HepG2 (cell line): ENCODE data around the gene EEF1AKMT4. TPM values are rescaled to one million over a fixed set of nuclear protein-coding genes. Genes with fewer than 3 reads are reported as not detected.

Experiments
- AGO1 ChIP-seq: fragments of 200-400 bp; formaldehyde crosslinking; IDR thresholded peaks from 2 replicates; pipeline ENCODE4 v1.6.1; 2017; ENCODE audit warnings: mild to moderate bottlenecking, low read depth, low read length, moderate library complexity; ENCODE audit not compliant: poor library complexity, severe bottlenecking
- AHR ChIP-seq: IDR thresholded peaks from 2 replicates; pipeline ENCODE4 v1.6.1; 2018; ENCODE audit warnings: missing genetic modification reagents, missing compliant biosample characterization
- EP300 ChIP-seq, 3 experiments: sonication (generic) in 1 of 3; formaldehyde crosslinking in 1 of 3; IDR thresholded peaks; 2 replicates each; pipeline versions ENCODE4 v1.5.1 to v1.6.1; 2011 to 2020; ENCODE audit warnings: low read depth in 2 of 3, low read length in 2 of 3, borderline replicate concordance in 1 of 3, improper control_type of control experiment in 1 of 3, mild to moderate bottlenecking in 1 of 3, missing genetic modification reagents in 1 of 3, moderate library complexity in 1 of 3
- FOXP1 ChIP-seq, 2 experiments: fragments of 450-650 bp in 1 of 2; IDR thresholded peaks; 2 replicates each; pipeline ENCODE4 v1.6.1; 2017 to 2018; ENCODE audit warnings: antibody characterized with exemption in 1 of 2
- GFI1 ChIP-seq: sonication (generic); formaldehyde crosslinking; IDR thresholded peaks from 2 replicates; pipeline ENCODE4 v1.5.0; 2020; ENCODE audit warnings: missing genetic modification reagents, mild to moderate bottlenecking, borderline replicate concordance
- ISX ChIP-seq: sonication (generic); formaldehyde crosslinking; conservative IDR thresholded peaks from 2 replicates; pipeline ENCODE4 v1.5.0; 2020; ENCODE audit warnings: missing genetic modification reagents
- LBX2 ChIP-seq: sonication (generic); formaldehyde crosslinking; IDR thresholded peaks from 2 replicates; pipeline ENCODE4 v1.5.0; 2020; ENCODE audit warnings: missing genetic modification reagents, mild to moderate bottlenecking, borderline replicate concordance
- PBX3 ChIP-seq: sonication (generic); formaldehyde crosslinking; IDR thresholded peaks from 2 replicates; pipeline ENCODE4 v1.8.1; 2023; ENCODE audit warnings: missing genetic modification reagents, inconsistent platforms, borderline replicate concordance
- SMAD1 ChIP-seq: sonication (generic); formaldehyde crosslinking; IDR thresholded peaks from 2 replicates; pipeline ENCODE4 v1.4.0; 2020; ENCODE audit warnings: missing genetic modification reagents, low read depth, mild to moderate bottlenecking, borderline replicate concordance
- TEAD3 ChIP-seq: optimal IDR thresholded peaks from 2 replicates; pipeline ENCODE3; 2016; ENCODE audit warnings: borderline replicate concordance
- ZBTB20 ChIP-seq: sonication (generic); formaldehyde crosslinking; IDR thresholded peaks from 2 replicates; pipeline ENCODE4 v1.8.1; 2023; ENCODE audit warnings: missing genetic modification reagents, low read depth, mild to moderate bottlenecking, borderline replicate concordance
- ZBTB34 ChIP-seq: sonication (generic); formaldehyde crosslinking; IDR thresholded peaks from 2 replicates; pipeline ENCODE4 v1.8.0; 2022; ENCODE audit warnings: mild to moderate bottlenecking, missing genetic modification reagents
- ZC3H13 ChIP-seq: sonication (generic); formaldehyde crosslinking; IDR thresholded peaks from 2 replicates; pipeline ENCODE4 v1.8.1; 2023; ENCODE audit warnings: mild to moderate bottlenecking, missing genetic modification reagents, moderate library complexity
- ZNF292 ChIP-seq: sonication (generic); formaldehyde crosslinking; IDR thresholded peaks from 2 replicates; pipeline ENCODE4 v1.8.1; 2022; ENCODE audit warnings: mild to moderate bottlenecking, low read depth, missing genetic modification reagents, borderline replicate concordance
- ZNF350 ChIP-seq: sonication (generic); formaldehyde crosslinking; IDR thresholded peaks from 2 replicates; pipeline ENCODE4 v1.4.0; 2020; ENCODE audit warnings: mild to moderate bottlenecking, low read depth, missing genetic modification reagents, borderline replicate concordance
- ZNF432 ChIP-seq: sonication (generic); formaldehyde crosslinking; IDR thresholded peaks from 2 replicates; pipeline ENCODE4 v1.5.0; 2020; ENCODE audit warnings: missing genetic modification reagents, mild to moderate bottlenecking, borderline replicate concordance
- ZNF607 ChIP-seq: sonication (generic); formaldehyde crosslinking; IDR thresholded peaks from 2 replicates; pipeline ENCODE4 v1.5.1; 2020; ENCODE audit warnings: missing genetic modification reagents, mild to moderate bottlenecking, borderline replicate concordance
- ZNF670 ChIP-seq: sonication (generic); formaldehyde crosslinking; IDR thresholded peaks from 2 replicates; pipeline ENCODE4 v1.8.0; 2022; ENCODE audit warnings: mild to moderate bottlenecking, missing genetic modification reagents, borderline replicate concordance
- polyA plus RNA-seq, 8 experiments: library from polyadenylated mRNA; depleted of rRNA in 3 of 8; stranded (reverse) in 7 of 8; unstranded in 1 of 8; fragments of >200 nt; fragmentation: Illumina TruSeq in 4 of 8; extraction: Trizol in 4 of 8; gene quantifications; 2 replicates each; pipeline versions ENCODE4 v1.2.1 to v1.2.3, GENCODE V29; 2011 to 2016; ENCODE audit warnings: low read depth in 4 of 8, missing spikeins in 1 of 8, mixed read lengths in 1 of 8; ENCODE audit not compliant: insufficient read depth in 1 of 8
- total RNA-seq, 5 experiments: library from RNA; depleted of rRNA; stranded (reverse); fragments of >200 nt; fragmentation: Illumina TruSeq; extraction: Trizol; gene quantifications; 2 replicates each; pipeline ENCODE4 v1.2.3, GENCODE V29; 2016; ENCODE audit warnings: low read depth in 1 of 5

EEF1AKMT4 gene
- total and polyA plus RNA-seq, 2 of the 13 experiments (the other 11 are each of a cell fraction or from before 2014, with no cell fraction given) = 13.1 to 15.8 TPM

GRCh38 chr3:184241447-184242296 lies 7.8 kb upstream of the EEF1AKMT4 start (continued):
- no peak for TF ChIP-seq PBX3 (CRISPR knock-in tag)
- TF ChIP-seq AGO1 = peak; percentile 65
- TF ChIP-seq LBX2 (CRISPR knock-in tag) = no peak
- no peak; the same call in 1 of the 2 replicates for TF ChIP-seq AHR (CRISPR knock-in tag)
- no peak for TF ChIP-seq FOXP1 (IDR thresholded peaks at IDR 0.05)
- TF ChIP-seq FOXP1 (CRISPR knock-in tag; IDR thresholded peaks at IDR 0.05) = peak; percentile 47
- peak in 1 of 2 experiments; percentile 70; a peak in 1 of 4 replicates for TF ChIP-seq EP300 (IDR thresholded peaks at IDR 0.05; ENCODE audit: low read depth in 2 of 2, low read length in 2 of 2)
- peak; percentile 11; the same call in 1 of the 2 replicates for TF ChIP-seq EP300 (CRISPR knock-in tag; IDR thresholded peaks at IDR 0.05; ENCODE audit: borderline replicate concordance)
- TF ChIP-seq ZNF292 (CRISPR knock-in tag) = peak; percentile 81; the same call in 1 of the 2 replicates
- peak; percentile 83 for TF ChIP-seq TEAD3 (CRISPR knock-in tag)
- TF ChIP-seq GFI1 = peak; percentile 45; the same call in 1 of the 2 replicates
- TF ChIP-seq ISX (CRISPR knock-in tag) = 0 out of 2 replicates have a peak, but pooled peaks have one; percentile 36
- TF ChIP-seq ZNF350 = peak; percentile 95
- TF ChIP-seq ZBTB20 = peak; percentile 77; the same call in 1 of the 2 replicates
- 0 out of 2 replicates have a peak, but pooled peaks have one; percentile 43 for TF ChIP-seq ZBTB34 (CRISPR knock-in tag)
- TF ChIP-seq SMAD1 (CRISPR knock-in tag) = peak; percentile 91
- peak; percentile 80; the same call in 1 of the 2 replicates for TF ChIP-seq ZC3H13 (CRISPR knock-in tag)
- TF ChIP-seq ZNF607 (CRISPR knock-in tag) = peak; percentile 86; the same call in 1 of the 2 replicates
- no peak for TF ChIP-seq ZNF432 (CRISPR knock-in tag)
- TF ChIP-seq ZNF670 (CRISPR knock-in tag) = peak; percentile 73; the same call in 1 of the 2 replicates
